HG02852 (cell line): ENCODE data around the gene SCG2.
"Not testable (repeated sequence)": the region's sequence is repeated elsewhere in the genome, so short reads cannot be mapped to it uniquely, and the experiment has no call there.

ENCODE experiments used
- ATAC-seq: cut with Tn5 transposase; IDR thresholded peaks from one replicate; pipeline ENCODE4 v1.9.1; 2021; ENCODE audit warnings: mild to moderate bottlenecking, moderate library complexity; ENCODE audit not compliant: unreplicated experiment

Gene SCG2

GRCh38 chr2:223612501-223612900 lies 10.3 kb upstream of the SCG2 start:
- ATAC-seq, result no peak

- ATAC-seq, result no peak
Observed at GRCh38 chr2:223611061-223611460, 8.9 kb upstream of the SCG2 start.

GRCh38 chr2:223607476-223607875 lies 5.3 kb upstream of the SCG2 start:
- no peak for ATAC-seq

GRCh38 chr2:223606946-223607345 lies 4.8 kb upstream of the SCG2 start:
- no peak for ATAC-seq

- ATAC-seq, result no peak
Observed at GRCh38 chr2:223604231-223604630, 2.1 kb upstream of the SCG2 start.

GRCh38 chr2:223602972-223603371 lies 811 bp upstream of the SCG2 start:
- no peak for ATAC-seq

GRCh38 chr2:223601018-223601417 lies 1.1 kb downstream of the SCG2 start:
- ATAC-seq, result no peak

GRCh38 chr2:223599640-223600380 lies 2.4 kb downstream of the SCG2 start:
- ATAC-seq, result no peak

GRCh38 chr2:223598994-223599639 lies 3.0 kb downstream of the SCG2 start:
- ATAC-seq, result no peak

- ATAC-seq, result no peak
Observed at GRCh38 chr2:223597076-223597475, 5.1 kb downstream of the SCG2 start.

GRCh38 chr2:223596208-223596607 lies 6.0 kb downstream of the SCG2 start:
- ATAC-seq, result no peak

- no peak for ATAC-seq
Observed at GRCh38 chr2:223594831-223595230, 7.3 kb downstream of the SCG2 start.

- ATAC-seq, result no peak
Observed at GRCh38 chr2:223594259-223594658, 7.9 kb downstream of the SCG2 start.

GRCh38 chr2:223592689-223593088 lies 9.5 kb downstream of the SCG2 start:
- ATAC-seq, result not testable (repeated sequence)

GRCh38 chr2:223591596-223591995 lies 10.6 kb downstream of the SCG2 start:
- no peak for ATAC-seq

- no peak for ATAC-seq
Observed at GRCh38 chr2:223590964-223591363, 11.2 kb downstream of the SCG2 start.

- no peak for ATAC-seq
Observed at GRCh38 chr2:223589901-223590300, 12.3 kb downstream of the SCG2 start.

- no peak for ATAC-seq
Observed at GRCh38 chr2:223588251-223588650, 13.9 kb downstream of the SCG2 start.

GRCh38 chr2:223587301-223587700 lies 14.9 kb downstream of the SCG2 start:
- ATAC-seq, result no peak

- ATAC-seq, result no peak
Observed at GRCh38 chr2:223586261-223586660, 15.9 kb downstream of the SCG2 start.

- ATAC-seq, result no peak
Observed at GRCh38 chr2:223585666-223586065, 16.5 kb downstream of the SCG2 start.

- no peak for ATAC-seq
Observed at GRCh38 chr2:223582001-223582400, 20.2 kb downstream of the SCG2 start.

- no peak for ATAC-seq
Observed at GRCh38 chr2:223580951-223581350, 21.2 kb downstream of the SCG2 start.
